Measurements from ENCODE around the gene POMT1. TPM values are rescaled to one million over a fixed set of nuclear protein-coding genes. Genes with fewer than 3 reads are reported as not detected.
A peak's percentile ranks its signal among the peaks of the same experiment; 100 is the strongest.

The POMT1 gene
- total RNA-seq, 1 experiment from 2014 or later: 19.7 TPM

- intact Hi-C loops (cut with micrococcal nuclease): no loop called here
- H3K4me3 Mint-ChIP-seq (ENCODE audit: unreplicated experiment): peak overlapping the region; percentile 73
- BruUV-seq (replicated peaks): no TSS peak
- no peak overlapping the region for H3K27ac Mint-ChIP-seq (ENCODE audit: low read depth, unreplicated experiment)
- H3K27me3 Mint-ChIP-seq (ENCODE audit: insufficient read depth, unreplicated experiment): no peaks in the 10 kb centered on the region
- peaks cover 25% of the 10 kb centered on the region for H3K36me3 Mint-ChIP-seq (ENCODE audit: insufficient read depth, unreplicated experiment)
- no peak for TF ChIP-seq CTCF (IDR thresholded peaks at IDR 0.05; ENCODE audit: unreplicated experiment)
- H3K4me1 Mint-ChIP-seq (ENCODE audit: insufficient read depth, unreplicated experiment): no peaks in the 10 kb centered on the region
- POLR2A ChIA-PET: interaction anchor here (0.6 kb wide), 1 partner anchor 150 kb away, joined by 3 read pairs; no protein-coding TSS in a partner anchor
- CTCF ChIA-PET: interaction anchor here (0.7 to 0.9 kb wide), 2 partner anchors 41 to 1957 kb away, joined by 3 to 4 read pairs; no protein-coding TSS in a partner anchor
- DNase-seq (ENCODE audit: unreplicated experiment): no peak
- H3K9me3 Mint-ChIP-seq (ENCODE audit: unreplicated experiment): no peaks in the 10 kb centered on the region
Observed at GRCh38 chr9:131529597-131530545, 27.2 kb downstream of the POMT1 start.

GRCh38 chr9:131530546-131530919 lies 27.8 kb downstream of the POMT1 start:
- CTCF ChIA-PET: interaction anchor here (0.7 to 0.9 kb wide), 2 partner anchors 42 to 1956 kb away, joined by 3 to 4 read pairs; no protein-coding TSS in a partner anchor
- BruUV-seq (replicated peaks): no TSS peak
- H3K4me1 Mint-ChIP-seq (ENCODE audit: insufficient read depth, unreplicated experiment): no peaks in the 10 kb centered on the region

GRCh38 chr9:131530920-131531832 lies 28.5 kb downstream of the POMT1 start, which contains the start of gene UCK1:
Gene UCK1, minus strand, starts transcription at chr9:131531263. Its CDS starts 89 bp downstream, at chr9:131531174.
- peak; percentile 74 for DNase-seq (ENCODE audit: unreplicated experiment)
- H3K4me1 Mint-ChIP-seq (ENCODE audit: insufficient read depth, unreplicated experiment): no peaks in the 10 kb centered on the region
- ChIA-PET POLR2A (interaction anchor here (0.6 to 1.0 kb wide), 4 partner anchors 11 to 991 kb away, joined by 3 read pairs; no protein-coding TSS in a partner anchor), CTCF (interaction anchor here (0.5 to 0.9 kb wide), 2 partner anchors 455 to 1955 kb away, joined by 3 to 4 read pairs; no protein-coding TSS in a partner anchor)
- peaks cover 12% of the 10 kb centered on the region for H3K36me3 Mint-ChIP-seq (ENCODE audit: insufficient read depth, unreplicated experiment)
- no peak for TF ChIP-seq CTCF (IDR thresholded peaks at IDR 0.05; ENCODE audit: unreplicated experiment)
- no peaks in the 10 kb centered on the region for H3K27me3 Mint-ChIP-seq (ENCODE audit: insufficient read depth, unreplicated experiment)
- H3K4me3 Mint-ChIP-seq (ENCODE audit: unreplicated experiment): peak within 1 kb of the TSS; percentile 73
- BruUV-seq (replicated peaks): no TSS peak
- intact Hi-C loops (cut with micrococcal nuclease): no loop called here
- H3K27ac Mint-ChIP-seq (ENCODE audit: low read depth, unreplicated experiment): no peak within 1 kb of the TSS
- no peaks in the 10 kb centered on the region for H3K9me3 Mint-ChIP-seq (ENCODE audit: unreplicated experiment)

More at GRCh38 chr9:131530546-131530919, 27.8 kb downstream of the POMT1 start:
- Mint-ChIP-seq H3K9me3 (ENCODE audit: unreplicated experiment) (no peaks in the 10 kb centered on the region), H3K4me3 (ENCODE audit: unreplicated experiment) (peak overlapping the region; percentile 73), H3K27ac (ENCODE audit: low read depth, unreplicated experiment) (no peak overlapping the region), H3K36me3 (ENCODE audit: insufficient read depth, unreplicated experiment) (peaks cover 18% of the 10 kb centered on the region), H3K27me3 (ENCODE audit: insufficient read depth, unreplicated experiment) (no peaks in the 10 kb centered on the region)
- POLR2A ChIA-PET: interaction anchor here (0.6 to 1.0 kb wide), 3 partner anchors 11 to 229 kb away, joined by 3 read pairs; no protein-coding TSS in a partner anchor
- DNase-seq (ENCODE audit: unreplicated experiment): peak; percentile 21
- TF ChIP-seq CTCF (IDR thresholded peaks at IDR 0.05; ENCODE audit: unreplicated experiment): no peak
- intact Hi-C loops (cut with micrococcal nuclease): no loop called here

All from MCF 10A (cell line).